ENCODE measurements around the gene SIK3.

DNA sequence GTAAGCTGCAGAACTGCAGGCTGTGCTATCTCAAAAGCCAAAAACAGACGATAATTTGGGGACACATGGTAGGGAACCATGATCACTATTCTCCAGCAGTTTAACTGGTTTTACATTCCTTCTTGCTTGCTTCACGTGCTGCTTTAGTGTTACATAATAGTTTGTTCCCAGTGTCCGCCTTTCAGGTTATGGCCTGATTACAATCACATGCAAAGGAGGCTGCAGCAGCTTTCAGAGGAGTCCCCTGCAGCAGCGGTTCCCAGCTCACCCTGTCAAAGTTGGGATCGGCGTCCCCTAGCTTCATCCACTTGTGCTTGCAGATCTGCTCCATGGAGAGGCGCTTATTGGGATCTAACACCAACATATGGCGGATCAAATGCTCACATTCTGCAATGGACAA lies 221.6 kb downstream of the SIK3 start:
- TF ChIP-seq, protein P1, sequence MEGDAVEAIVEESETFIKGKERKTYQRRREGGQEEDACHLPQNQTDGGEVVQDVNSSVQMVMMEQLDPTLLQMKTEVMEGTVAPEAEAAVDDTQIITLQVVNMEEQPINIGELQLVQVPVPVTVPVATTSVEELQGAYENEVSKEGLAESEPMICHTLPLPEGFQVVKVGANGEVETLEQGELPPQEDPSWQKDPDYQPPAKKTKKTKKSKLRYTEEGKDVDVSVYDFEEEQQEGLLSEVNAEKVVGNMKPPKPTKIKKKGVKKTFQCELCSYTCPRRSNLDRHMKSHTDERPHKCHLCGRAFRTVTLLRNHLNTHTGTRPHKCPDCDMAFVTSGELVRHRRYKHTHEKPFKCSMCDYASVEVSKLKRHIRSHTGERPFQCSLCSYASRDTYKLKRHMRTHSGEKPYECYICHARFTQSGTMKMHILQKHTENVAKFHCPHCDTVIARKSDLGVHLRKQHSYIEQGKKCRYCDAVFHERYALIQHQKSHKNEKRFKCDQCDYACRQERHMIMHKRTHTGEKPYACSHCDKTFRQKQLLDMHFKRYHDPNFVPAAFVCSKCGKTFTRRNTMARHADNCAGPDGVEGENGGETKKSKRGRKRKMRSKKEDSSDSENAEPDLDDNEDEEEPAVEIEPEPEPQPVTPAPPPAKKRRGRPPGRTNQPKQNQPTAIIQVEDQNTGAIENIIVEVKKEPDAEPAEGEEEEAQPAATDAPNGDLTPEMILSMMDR (IDR thresholded peaks at IDR 0.05; ENCODE audit: low read length), result no peak
- no peak for TF ChIP-seq EZH2phosphoT487 (IDR thresholded peaks at IDR 0.05; ENCODE audit: low read length)

All from MM.1S (cell line).